GM19395 (cell line): Measurements from ENCODE around the gene TANGO2.

Experiments
- ATAC-seq: cut with Tn5 transposase; IDR thresholded peaks from one replicate; pipeline ENCODE4 v1.9.1; 2021; ENCODE audit warnings: mild to moderate bottlenecking, moderate library complexity; ENCODE audit not compliant: unreplicated experiment

Gene TANGO2

GRCh38 chr22:19994851-19995610, 25.9 kb upstream of the TANGO2 start:
- ATAC-seq = no peak

- no peak for ATAC-seq
These were observed 25.1 kb upstream of the TANGO2 start for GRCh38 chr22:19995611-19996339.

GRCh38 chr22:19996694-19997384, 24.1 kb upstream of the TANGO2 start:
- ATAC-seq = no peak

DNA sequence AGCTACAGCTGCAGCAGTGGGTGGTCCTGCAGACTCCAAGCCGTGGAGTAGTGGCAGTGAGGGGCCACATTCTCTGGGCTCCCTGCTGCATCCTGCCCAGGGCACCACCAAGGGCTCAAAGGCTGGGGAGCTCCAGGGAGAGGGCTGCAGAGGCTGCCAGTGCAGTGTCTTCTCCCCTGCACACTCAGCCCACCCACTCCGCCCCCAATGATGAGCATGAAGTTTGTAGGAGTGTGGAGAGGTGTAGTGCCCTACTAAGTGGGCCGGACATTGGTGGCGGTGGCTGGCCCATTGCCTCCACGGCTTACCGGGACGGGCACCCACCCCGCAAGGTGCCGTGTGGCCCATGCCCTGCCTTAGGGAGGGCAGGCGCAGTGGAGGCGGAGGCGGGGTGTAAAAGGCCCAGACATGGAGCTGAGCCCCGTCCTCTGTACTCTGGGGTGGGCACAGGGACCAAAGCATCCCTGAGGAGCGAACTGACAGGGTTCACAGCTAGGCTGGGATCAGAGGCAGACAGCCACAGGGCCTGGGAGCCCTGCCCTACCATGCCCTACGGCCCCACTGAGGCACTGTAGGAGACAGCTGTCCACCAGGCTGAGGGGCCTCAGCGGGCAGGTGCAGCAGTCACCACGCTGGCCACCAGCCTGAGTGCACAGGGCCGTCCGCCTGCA, 23.2 kb upstream of the TANGO2 start:
- ATAC-seq = no peak

DNA sequence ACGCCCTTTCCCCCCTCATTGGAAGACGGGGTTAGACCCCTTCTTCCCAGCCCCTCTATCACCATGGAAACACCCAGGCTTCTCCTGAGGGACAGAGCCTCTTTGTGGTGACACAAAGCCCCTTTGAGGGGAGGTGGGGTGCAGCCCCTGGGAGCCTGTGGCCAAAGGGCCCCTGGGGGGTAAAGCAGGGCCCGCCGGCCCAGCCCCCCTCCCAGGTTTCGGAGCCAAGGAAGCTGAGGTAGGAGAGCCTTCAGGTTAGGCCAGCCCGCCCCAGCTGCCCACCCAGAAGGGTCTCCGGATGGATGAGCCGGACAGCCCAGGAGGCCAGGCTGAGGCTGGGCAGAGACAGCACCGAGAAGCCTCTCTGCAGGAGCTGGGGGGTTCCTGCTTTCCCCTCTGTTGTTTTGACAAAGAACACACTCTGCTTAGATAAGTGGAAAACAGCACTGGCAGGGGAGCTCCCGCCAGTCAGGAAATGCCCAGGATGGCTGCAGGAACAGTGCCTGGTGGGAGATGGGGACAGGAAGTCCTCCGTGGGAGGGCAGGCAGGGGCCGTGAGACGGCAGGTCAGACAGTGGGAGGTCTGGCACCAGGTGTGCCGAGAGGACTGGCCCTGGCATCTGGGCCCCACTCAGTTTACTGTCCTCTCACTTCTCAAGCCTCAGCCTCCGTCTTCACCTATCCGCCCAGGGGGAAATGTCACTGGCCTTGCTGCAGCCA, 22.5 kb upstream of the TANGO2 start:
- ATAC-seq = no peak

DNA sequence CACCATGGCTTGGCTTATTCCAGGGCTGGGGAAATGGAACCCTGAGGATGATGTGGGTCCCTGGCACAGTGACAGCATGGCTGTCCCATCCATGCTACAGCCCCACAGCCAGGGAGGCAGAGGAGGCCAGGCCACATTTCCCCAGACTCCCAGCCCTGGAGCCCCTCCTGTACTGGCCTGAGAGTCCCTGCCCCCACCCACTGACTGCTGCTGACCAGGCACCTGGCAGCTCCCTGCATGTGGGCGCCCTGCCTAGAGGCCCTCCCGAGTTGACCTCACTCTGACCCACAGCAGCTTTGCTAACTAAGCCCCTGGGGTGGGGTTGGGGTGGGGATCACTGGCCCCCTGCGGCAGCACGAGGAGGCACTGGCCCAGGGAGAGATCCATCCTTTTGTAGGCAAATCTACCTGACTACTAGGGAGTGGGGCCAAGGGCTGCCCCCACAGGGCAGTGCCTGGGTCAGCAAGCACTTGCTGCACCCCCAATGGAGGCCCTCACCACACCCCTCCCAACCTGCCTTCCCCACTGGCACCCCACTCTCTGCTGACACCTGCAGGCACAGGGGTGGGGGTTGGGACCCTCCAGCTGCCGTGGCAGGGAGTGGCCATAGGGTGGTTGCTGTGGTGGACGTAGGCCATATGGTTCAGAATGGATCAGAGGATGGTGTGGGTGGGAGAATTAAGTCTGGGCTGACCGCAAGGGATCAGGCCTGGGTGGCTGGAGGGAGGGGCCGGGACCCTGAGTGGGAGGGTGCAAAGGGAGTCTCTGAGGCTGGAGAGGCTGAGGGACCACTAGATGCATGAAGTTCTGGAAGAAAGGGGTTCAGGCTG, 21.7 kb upstream of the TANGO2 start:
- ATAC-seq = no peak

DNA sequence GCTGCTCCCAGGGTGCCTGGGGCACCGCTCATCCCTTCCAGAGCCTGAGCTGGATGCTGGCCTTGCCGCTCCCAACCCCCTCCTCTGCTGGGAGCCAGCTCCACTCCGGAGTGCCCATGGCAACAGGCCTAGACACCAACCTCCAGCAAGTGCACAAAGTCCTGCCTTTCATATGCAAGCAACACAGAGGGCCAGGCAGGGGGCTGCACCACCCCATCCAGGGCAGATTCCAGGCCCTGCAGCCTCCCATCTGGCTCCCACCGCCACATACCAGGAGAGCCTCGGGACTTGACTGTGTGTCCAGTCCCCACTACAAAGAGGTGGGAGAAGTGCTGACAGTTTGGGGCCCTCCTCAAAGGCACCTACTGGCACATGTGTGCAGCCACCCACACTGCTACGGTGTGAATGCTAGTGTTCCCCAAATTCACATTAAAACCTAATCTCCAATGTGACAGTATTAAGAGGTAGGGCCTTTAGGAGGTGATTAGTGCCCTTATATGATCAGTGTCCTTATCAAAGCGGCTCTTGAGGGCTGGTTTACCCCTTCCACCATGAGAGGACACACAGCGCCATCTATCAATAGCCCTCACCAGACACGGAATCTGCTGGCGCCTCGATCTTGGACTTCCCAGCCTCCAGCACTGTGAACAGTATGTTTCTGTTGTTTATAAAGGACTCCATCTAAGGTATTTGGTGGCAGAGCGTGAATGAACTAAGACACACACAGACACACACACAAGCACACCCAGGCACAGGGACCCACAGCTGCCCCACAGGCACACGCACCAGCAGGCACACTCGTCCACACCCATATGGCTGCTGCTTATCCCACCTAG, 20.4 kb upstream of the TANGO2 start:
- no peak for ATAC-seq

DNA sequence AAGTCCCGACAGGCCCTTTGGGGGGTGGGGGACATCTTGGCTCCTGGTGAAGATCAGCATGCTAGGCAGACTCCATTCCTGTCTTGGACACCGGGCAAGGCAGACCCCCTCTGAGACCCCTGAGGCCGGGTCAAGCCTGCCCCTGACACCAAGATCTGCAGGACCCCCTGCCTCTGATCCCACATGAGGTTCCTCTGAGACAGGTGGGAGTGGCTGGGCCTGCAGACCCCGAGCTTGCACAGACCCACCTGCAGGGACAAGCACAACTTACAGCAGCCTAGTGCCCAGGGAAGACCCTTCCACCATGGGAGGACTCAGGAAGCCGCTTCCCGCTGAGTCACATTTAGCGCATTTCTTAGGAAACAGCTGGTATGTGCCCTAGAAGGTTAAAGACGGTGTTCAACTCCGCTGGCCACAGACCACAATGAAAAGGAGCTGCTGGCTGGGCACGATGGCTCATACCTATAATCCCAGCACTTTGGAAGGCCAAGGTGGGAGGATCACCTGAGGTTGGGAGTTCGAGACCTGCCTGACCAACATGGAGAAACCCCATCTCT, 19.8 kb upstream of the TANGO2 start:
- ATAC-seq = no peak

DNA sequence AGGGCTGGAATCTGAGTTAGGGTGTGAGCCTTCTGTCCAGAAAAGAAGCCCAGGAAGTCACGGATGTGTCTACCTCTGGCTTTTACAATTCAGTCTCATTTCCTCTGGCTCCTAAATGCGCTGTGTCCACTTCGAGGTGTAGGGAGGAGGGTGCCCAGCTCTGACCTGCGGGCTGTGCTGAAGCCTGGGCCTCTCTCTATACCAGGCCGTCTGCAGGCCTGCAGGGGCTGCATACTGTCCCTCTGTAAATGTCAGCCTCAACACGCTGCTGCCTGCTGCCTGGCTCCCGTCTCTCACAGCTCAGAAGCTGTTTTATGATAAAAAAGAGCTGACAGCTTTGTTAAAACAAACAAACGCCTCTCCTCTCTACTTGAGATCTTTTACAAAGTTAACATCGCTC, 18.8 kb upstream of the TANGO2 start:
- ATAC-seq = no peak

DNA sequence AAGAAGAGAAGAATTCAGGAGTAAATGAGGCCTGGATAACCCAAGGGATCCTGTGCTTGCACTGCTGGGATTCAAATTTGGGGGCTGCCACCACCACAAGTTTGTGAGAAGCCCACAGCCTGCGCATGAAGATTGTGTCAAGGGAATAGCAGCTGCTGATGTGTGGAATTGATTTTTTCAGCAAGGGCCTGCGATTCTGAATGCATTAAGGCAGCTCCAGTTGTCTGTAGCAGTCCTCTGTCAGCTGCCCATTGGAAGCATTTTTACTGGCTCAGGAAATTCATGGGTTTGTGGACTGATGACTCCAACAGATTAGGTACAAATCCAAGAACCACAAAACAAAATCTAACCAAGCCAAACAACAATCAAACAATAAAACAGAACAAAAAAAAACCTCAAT, 18.3 kb upstream of the TANGO2 start:
- ATAC-seq = no peak

DNA sequence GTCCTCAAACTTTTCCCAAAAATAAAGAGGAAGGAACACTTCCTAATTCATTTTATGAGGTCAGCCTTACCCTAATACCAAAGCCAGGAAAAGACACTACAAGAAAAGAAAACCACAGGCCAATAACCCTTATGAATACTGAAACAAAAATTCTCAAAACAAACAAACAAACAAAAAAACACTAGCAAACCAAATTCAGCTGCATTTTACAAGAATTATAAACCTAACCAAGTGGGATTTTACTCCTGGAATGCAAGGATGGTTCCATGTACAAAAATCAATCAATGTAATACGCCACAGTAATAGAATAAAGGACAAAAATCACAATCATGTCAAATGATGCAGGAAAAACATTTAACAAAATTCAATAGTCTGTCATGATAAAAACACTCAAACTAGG, 17.6 kb upstream of the TANGO2 start:
- no peak for ATAC-seq

DNA sequence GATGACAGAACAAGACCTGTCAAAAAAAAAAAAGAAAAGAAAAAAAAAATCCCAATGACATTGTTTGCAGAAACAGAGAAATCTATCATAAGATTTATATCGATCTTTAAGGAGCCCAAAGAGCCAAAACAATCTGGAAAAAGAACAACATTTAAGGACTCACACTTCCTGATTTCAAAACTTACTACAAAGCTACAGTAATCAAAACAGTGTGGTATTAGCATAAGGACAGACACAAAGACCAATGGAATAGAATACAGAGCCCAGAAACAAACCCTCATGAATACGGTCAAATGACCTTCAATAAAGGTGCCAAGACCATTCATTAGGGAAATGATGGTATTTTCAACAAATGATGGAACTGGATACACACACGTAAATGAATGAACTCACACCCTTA, 16.4 kb upstream of the TANGO2 start:
- no peak for ATAC-seq

- ATAC-seq = no peak
These were observed 12.5 kb upstream of the TANGO2 start for GRCh38 chr22:20008221-20008995.

DNA sequence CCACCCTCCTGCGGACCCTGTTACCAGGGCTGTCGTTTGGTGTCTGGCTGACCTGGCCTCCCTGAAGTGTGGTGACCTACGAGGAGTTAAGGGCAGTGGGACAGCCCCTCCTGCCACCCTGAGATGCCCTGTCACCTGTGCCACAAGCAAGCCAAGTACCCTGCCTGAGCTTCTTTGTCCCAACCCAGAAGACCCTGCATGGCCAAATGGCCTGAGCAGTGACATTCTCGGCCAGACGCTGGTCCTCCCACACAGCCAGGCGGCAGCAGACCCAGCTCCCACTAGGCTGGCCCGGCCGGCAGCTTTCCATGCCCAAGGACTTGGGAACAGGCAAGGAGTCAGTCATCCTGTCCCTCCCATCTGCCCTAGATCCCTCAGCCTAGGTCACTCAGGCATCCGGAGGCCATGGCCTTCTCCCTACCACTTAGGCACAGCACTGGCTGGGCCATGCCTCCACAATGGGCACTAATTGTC, 11.9 kb upstream of the TANGO2 start:
- no peak for ATAC-seq

- no peak for ATAC-seq
These were observed 11.2 kb upstream of the TANGO2 start for GRCh38 chr22:20009582-20010306.

GRCh38 chr22:20010307-20011122, 10.4 kb upstream of the TANGO2 start:
- no peak for ATAC-seq
